Stimulated activated CD4-positive, alpha-beta T cell treated with anti-CD3 and anti-CD28 coated beads, TNF-alpha, amount 100 ng/mL, for 1 hour (primary cell): ENCODE results near the gene CITED2.

Experiments used
- DNase-seq, 3 donors: peaks; one replicate each; pipeline ENCODE4 v3.0.0-alpha.2; 2020; ENCODE audit warnings: low read depth in 3 of 3, low spot score in 1 of 3

Gene CITED2

DNA sequence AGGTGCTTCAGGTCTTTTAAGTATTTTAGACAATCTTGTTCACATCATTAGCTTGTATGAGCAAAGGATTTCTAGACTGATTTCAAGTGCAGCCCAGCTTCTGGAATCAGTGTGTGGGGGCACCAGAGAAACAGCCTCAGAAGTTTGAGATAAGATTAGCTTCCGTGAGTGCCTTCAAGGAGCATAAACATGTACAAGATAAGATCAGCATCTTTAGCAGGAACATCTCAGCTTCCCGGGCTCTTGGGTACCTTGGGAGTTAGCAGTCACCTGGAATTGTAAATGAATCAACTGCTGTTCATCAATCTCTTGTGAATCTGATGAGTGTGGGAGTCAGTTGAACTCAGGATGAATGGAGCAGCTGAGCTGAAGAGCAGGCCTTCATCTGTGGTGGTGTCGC, 12.0 kb upstream of the CITED2 start:
- DNase-seq: no peak

DNA sequence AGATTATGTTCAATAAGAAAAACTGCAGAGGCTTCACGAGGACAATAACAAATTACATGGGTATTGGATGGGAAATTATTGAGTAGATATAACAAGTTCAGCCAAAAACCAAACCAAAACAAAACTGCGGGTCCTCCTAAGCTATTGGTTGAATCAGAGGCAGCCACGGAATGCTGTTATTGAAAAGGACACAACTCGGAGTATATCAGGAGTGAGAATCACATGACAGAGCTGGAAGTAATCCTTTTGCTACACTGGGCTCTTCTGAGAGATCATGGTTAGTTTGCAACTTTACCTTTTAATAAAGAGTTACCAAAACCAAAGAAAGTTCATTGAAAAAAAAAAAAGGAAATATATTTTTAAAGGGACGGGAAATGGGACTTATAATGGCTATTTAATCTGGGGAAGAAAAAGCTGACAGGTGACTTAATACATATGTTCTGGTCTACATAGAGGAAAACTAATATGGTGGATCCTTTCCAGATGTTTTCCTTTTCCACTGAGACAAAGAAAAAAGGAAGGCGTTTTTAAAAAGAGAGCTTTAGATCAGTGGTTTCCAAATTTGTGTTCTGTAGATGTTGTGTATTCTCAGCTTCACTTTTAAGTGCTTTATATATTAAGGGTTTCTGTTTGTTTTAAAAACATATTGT, 6.9 kb upstream of the CITED2 start:
- no peak for DNase-seq

DNA sequence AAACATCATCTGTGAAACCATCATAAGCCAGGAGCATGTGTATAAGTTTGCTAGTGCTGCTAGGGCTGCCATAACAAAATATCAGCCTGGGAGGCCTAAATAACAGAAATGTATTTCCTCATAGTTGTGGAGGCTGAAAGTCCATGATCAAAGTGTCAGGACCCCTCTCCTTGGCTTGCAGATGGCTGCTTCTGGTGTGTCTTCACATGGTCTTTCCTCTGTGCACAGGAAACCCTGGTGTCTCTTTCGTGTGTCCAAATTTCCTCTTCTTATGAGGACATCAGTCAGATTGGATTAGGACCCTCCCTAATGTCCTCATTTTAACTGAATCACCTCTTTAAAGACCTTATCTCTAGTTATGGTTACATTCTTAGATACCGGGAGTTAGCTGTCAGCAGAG, 6.2 kb upstream of the CITED2 start:
- DNase-seq: no peak

DNA sequence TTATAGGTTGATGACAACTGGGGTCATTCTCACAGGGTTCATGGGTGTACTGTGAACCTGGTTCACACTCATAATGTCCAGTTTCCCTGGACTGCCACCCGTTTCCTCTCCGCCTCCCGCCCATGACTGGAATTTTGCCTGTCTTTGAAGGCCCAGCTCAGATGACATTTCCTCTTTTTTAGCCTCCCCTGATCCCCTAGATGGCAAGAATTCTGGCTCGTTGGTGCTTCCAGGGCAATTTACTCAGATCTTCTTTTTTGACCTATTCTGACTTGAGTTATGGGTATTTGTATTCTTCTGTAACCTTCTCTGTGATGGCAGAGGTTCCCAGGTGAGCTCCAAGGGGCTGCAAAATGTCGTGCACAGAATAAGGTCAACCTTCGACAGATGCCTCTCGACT, 5.7 kb upstream of the CITED2 start:
- DNase-seq: no peak

DNA sequence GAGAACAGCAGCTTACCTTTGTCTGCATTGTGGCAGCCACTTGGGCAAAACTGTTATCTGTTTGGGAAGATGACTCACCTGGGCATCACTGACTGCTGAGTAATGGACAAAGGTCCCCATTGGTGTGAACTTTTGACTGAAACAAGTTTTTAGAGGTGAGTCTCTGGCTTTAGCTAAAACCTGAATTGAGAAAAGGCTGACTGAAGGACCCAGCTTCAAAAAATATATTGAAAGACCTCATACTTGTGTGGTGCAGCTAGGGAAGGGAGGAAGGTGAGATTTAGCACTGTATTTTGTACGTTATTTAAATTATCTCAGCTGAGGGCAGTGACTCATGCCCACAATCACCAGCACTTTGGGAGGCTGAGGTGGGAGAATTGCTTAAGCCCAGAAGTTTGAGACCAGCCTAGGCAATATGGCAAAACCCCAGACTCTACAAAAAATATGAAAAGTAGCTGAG, 4.5 kb upstream of the CITED2 start:
- no peak for DNase-seq

DNA sequence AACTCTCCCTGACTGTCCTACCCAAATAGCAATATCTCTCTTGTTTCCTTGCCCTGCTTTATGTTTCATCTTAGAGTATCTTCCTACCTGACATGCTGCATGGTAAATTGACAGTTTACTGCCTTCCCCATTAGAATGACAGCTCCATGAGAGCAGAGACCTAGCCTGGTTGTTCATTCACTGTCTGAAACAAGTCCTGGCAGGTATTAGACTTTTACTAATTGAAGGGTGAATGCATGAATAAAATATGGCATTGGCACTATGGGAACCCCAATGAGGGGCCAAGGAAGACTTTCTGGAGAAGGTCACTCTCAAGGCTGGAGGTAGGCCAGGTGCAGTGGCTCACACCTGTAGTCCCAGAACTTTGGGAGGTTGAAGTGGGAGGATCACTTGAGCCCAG, 3.8 kb upstream of the CITED2 start:
- DNase-seq: no peak

DNA sequence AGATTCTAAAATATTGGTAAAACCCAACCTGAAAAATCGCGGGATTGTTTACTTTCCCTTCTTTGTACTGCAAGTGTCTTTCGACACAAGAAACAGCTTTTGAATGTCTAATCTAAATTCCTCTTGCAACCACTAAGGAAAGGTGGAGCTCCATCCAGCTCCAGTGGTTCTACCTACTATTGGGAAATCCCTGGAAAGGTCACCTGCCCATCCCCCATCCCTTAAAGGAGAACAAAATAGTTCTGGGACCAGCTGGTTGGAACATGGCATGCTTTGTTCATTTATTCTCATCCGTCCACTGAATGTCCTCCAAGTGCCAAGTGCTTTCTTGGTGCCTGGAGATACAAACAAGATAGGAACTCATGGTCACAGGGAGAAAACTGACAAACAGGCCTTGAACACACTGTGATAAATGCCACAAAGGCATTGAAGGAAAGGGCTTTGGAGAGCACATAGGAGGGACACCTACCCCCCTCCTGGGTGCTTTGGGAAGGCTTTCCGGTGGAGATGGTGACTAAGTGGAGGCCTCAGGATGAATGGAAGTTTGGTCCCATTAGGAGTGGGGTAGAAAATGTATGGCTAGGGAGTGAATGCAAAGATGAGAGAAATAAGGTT, 2.3 kb upstream of the CITED2 start:
- no peak for DNase-seq

DNA sequence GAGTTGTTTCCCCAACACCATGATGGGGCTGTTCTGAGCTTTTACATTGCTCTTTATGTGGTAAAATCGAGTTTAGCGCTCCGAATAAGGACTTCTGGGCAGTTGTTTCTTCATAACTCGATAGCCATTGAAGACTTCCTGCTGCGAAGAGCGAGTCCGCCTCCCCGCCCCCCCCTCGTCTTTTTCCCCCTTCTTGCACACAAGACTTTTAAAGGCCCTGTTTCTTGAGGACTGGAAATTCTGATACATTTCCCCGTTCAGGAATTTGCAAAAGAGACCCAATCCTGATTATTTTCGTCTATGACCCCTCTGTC, 1.5 kb upstream of the CITED2 start:
- DNase-seq: no peak

DNA sequence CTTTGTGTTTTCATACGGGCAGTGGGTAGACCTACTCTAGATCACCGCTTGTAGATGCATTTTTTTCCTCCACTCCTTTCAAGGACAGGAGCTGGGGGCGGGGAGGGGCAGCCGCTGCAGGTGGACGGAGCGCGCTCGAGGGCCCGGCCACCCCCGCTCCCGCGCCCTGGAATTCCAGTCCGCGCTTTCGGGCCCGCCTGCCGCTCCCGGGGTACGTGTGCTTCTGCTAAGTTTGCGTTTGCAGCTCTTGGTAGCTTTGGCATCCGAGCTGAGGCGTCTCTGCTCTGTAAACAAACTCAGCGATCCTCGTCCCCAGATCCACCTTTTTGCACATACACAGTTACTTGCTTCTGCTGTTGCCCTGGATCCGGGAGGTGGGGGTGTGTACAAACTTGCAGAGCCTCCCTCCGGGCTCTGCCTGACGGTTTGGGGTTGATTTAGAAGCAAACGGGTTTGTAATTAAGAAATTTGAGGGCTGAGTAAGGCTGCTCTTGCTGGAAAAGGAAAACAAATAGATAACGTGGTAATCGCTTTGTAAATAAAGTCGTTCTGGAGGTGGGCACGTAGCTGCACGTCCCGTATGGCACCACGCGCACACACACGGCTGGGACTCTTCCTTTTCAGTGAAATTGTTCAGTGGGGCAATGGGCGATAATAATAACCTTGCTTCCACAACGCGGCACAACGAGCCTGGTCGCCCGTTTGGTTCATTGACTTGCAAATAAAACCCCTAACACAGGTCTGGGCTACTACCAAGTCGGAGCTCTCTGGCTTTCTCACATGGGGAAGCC, 973 bp upstream of the CITED2 start:
- peak; percentile 47 to 76 (median 65) for DNase-seq

DNA sequence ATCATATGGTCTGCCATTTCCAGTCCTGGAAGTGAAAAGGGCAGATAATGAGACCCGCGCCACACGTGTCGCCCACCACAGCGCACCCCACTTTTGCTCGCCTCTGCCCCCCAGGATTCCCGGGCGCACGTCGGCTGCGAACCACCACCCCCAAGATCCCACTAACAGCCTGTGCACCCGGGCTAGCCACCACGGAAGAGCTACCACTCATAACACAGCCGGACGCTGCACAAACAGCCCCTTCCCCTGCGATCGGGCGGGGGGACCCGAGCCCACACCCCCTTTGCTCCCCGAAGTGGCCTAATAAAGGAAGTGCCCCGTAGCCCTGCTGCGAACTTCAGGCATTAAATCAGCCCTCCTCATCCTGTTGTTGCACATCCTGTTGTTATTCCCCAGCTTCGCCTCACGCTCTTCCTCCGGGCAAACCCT, 506 bp downstream of the CITED2 start:
- no peak for DNase-seq

DNA sequence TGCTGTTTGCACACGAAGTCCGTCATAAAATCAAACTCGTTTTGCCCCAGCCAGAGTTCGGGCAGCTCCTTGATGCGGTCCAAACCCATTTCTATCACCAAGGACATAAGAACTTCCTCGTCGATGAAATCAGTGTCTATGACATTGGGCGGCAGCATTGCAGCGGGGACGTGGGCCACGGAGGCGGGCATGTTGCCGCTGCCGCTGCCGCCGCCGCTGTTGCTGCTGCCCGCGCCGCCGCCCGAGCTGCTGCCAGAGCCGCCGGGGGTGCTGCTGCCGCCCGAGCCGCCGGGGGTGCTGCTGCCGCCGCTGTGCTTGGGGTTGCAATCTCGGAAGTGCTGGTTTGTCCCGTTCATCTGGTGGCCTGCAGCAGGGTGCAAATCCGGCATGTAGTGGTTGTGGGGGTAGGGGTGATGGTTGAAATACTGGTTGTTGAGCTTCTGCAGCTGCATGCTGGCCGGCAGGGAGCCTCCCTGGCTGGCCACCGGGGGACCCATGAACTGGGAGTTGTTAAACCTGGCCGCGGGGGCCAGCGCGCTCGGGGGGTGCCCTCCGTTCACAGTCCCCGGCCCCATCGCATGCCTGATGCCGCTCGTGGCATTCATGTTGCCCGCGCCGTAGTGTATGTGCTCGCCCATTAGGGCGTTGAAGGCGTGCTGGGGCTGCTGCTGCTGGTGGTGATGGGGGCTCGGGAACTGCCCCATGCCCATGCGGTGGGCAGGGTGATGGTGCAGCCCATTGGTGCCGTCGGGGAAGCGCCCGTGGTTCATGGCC, 1.1 kb downstream of the CITED2 start:
- peak; percentile 41 to 52 (median 51) for DNase-seq

DNA sequence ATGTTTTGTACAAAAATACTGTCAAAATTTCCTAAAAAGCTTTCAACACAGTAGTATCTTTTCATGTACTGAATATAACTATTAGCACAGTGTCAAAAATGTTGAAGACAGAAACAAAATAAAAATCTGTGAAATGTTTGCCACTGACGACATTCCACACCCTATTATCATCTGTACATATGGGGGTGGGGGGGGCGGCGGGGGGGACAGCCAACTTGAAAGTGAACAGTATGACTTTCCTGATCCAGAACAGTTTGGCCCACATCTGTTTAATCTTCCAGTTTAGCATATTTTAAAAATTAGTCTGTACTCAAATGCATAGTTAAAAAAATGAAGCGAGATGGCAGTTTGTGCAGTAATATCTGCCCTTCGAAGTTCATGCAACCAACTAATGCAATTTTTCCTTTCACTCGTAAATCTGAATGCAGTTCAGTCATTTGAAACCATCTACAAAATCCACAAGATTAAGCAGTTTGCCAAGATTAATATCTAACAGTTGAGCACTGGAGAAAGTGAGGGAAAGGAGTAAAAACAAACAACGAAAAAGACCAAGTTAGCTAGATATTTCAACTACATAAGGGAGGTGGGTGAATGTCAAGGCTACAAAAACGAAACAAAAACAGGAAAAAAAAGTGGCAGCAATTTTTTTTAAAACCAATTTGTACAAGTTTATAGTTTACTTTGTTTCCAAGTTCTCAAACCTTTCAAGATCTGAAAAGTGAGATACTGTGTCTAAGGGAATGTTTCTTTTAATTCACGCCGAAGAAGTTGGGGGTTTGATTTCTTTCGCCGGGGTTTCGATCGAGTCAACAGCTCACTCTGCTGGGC, 1.9 kb downstream of the CITED2 start:
- DNase-seq: no peak

DNA sequence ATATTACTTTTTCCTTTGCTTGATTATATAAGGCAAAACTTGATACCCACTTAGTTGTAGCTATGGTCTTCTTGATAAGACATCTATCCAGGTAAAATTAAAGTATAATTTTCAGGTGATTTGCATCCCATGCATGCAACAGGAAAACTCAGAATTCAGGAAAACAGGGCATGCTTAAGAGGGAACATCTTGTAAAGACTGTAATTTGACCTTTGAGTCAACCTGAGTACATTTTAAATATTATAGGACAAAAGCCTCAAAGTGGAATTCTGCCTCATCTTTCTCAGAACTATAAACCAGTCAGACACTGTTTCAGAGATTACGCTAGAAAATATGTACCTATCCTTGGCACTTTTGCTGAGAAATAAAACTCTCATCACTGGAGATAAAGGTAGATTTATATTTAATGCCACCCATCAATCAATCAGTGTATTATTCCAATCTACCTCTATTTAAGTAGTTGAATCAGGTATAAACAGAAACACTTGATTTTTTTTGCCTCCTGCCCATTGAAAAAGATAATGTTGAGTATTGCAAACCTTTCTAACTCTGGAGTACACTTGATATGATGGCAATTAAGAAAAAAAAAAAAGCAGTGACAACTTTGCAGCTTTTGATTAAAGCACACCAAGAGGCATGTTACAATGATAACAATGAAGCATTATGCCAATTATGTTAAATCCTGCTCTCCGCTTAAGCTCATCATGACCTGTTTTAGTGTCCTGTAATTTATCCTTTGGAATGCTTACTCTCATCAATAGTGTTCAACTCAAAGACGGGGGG, 2.8 kb downstream of the CITED2 start:
- DNase-seq: no peak

DNA sequence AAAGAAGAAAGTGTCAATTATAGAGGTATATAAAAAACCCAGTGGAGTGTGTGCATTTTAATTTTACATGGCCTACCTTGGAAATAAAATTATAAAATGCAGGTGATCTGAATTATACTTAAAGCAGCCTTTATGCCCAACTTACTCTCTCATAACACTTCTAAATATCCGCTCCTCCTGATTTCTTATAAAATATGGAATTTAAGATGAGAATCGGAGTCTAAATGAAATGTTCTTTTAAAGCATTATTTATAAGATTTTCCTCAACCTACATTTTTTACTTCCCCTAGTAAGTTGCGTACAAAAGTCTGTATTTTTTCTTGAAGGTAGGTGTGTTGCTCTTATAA, 3.5 kb downstream of the CITED2 start:
- no peak for DNase-seq

DNA sequence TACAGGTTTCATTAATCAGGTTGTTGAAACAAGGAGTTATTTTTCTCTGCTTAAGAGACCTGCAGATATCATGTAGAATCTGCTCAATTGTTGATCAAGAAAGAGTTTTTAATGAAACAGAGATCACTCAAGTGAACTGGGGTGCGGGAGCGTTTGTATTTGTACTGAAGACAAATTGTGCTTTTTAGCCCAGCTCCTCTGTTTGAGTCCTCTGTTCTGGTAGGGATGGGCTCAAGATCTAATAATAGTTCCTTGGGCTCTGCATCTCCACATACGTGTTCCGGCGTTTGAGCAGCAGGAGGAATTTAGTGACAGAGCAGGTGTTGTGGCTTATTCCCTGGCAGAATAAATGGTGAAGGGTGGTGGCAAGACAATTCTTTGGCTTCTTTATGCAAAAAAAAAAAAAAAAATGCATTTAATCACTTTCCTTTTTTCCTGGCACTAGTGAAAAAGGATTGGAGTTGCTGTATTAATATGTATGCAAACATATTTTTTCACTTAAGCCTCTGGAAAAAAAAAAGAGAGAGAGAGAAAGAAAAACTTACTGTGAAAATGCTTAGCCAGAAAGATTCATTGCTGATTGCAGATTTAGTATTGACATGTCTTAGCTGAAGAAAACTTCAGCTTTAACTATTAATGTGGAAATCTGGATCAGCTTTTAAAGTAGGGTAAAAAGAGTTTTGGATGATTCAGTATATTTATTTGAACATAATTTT, 4.0 kb downstream of the CITED2 start:
- no peak for DNase-seq

DNA sequence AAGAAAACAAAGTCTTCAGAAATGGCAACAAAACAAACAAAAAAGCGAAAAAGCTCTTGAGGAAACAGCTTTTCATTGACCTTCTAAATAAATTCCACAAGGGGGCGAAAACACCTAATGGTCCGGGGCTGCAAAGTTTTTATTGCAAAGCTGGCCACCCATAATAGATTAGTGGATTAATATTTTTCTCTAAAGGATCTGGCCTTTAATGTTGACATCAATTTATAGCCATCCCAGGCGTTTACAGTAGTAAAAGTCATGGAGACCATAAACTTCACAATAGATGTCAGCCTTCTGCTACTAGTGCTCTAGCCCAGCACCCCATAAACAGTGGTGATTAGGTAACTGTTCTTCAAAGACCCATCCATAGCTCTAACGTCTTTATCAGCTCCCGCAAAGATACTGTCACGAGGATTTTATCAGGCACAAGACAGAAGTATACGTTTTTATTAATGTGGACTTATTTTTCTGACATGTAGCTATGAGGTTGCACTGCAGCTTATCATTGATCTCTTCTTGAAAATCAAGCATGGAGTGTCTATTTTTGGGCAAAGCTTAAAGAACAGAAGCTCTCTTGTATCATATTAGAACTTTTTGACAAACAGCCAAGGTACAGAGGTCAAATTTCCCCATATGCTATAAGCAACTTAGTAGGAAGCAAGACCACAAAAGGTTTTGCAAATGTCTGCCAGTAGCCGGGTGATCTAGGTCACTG, 4.7 kb downstream of the CITED2 start:
- DNase-seq: no peak

DNA sequence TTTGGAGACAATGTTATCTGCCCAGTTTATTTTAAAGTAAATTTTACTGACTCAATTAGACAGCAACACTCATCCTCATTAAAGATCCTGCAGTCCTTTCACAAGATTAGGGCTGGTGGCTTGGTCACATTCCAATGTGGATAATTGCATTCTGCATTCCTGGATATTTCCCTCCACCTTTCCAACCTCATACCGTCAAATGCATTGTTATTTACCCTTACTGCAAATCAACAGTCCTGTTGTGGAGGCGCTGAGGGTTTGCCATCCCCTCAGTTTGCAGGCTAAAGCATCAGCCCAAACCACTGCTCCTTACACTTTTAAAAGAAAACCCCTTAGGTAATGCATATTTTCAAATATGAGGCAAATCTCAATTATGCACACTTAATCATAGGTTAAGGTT, 5.4 kb downstream of the CITED2 start:
- DNase-seq: no peak

DNA sequence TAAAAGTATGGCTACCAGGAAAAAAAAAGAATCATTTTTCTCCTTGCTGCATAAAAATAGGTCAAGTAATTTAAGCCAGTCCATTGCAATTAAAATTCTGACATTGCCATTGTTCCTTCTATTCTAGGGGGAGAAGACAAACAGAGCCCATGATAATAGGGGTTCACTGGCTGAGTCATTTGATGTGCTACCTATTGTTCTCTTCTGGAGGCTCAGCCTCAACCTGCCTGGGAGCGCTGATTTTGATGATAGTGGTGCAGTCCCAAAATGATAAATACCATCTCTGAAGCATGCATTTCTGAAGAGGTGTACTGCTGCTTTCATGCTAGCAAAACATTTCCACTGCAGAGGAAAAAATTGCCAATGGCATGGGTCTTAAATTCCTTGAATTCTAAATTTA, 5.8 kb downstream of the CITED2 start:
- no peak for DNase-seq

DNA sequence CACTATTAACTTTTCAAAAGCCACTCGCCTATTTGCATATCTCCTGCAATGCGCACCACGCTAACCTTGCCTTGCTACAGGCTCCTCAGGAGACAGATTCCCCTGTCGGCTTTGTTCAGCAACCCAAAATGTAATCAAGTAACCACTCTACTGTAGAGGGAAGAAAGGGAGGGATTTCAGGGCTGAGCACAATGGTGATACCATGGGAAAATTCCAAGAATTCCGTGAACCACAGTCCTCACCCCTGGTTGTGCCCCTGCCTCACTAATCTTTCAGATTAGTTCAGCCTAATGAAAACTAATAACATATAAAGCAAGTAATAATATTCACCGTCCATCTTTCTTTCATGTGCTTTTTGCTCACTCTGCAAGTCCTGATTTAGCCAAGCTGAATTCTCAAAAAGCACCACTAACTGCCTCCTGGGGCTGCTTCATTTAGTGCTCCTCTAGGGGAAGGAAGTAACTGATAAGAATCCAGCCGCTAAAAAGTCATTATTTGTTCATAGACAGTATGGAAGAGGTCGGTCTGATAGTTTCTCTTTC, 6.6 kb downstream of the CITED2 start:
- no peak for DNase-seq
